GM18519 (cell line): ENCODE data around the gene ADARB2.
"Not testable (repeated sequence)": the region's sequence is repeated elsewhere in the genome, so short reads cannot be mapped to it uniquely, and the experiment has no call there.

Source experiments
- ATAC-seq: cut with Tn5 transposase; IDR thresholded peaks from one replicate; pipeline ENCODE4 v1.9.1; 2021; ENCODE audit warnings: mild to moderate bottlenecking, moderate library complexity; ENCODE audit not compliant: unreplicated experiment, low FRiP score

Gene ADARB2

GRCh38 chr10:1175956-1176565 lies 561.3 kb downstream of the ADARB2 start:
- no peak for ATAC-seq

DNA sequence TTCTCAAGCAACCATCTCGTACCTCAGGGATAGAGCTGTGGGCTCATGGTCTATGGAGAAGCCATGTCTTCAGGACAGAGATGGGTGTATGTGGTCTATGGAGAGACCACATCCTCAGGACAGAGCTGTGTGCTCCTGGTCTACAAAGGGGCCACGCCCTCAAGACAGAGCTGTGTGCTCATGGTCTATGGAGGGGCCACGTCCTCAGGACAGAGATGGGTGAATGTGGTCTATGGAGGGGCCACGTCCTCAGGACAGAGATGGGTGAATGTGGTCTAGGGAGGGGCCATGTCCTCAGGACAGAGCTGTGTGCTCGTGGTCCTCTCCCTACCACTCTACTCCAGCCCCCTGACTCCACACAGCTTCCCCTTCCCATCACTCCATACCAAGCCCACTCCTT lies 563.3 kb downstream of the ADARB2 start:
- ATAC-seq = no peak

DNA sequence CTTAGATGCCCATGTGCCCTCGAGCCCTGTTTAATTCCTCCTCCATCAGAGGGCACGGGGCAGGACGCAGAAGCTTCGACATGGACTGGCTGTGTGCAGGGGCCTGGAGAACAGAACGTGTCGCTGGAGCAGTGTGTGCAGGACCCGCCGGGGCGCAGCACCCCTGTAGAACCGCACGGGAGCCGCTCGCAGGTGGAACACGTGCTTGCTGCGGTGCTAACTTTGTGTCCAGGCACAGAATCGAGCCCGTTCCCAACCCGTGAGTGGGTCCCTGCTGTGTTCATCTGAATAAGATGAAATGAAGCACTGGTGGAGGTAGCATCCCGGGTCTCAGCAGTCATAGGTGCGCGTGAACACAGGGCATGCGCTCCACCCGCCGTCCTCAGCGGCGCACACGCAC lies 564.2 kb downstream of the ADARB2 start:
- ATAC-seq = no peak

- no peak for ATAC-seq
Measured at GRCh38 chr10:1172256-1172984, 564.9 kb downstream of the ADARB2 start.

DNA sequence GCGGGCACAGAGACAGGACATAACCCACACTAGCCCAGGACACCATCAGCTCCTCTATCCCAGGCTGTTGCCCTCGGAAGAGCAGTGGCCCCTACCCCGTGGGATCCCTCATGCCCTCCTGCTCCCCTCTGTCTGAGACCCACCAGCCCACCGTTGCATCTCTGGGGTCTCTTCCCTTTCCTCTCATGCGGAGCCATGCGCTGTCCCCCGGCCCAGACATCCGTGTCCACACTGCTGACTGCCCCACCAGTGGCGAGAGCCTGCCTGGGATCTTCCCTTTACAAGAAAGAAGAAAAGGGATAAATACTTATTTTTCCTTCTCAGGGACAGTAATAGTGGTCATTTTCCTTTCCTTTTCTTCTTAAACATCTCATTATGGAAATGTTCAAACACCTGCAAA lies 565.7 kb downstream of the ADARB2 start:
- ATAC-seq = no peak

DNA sequence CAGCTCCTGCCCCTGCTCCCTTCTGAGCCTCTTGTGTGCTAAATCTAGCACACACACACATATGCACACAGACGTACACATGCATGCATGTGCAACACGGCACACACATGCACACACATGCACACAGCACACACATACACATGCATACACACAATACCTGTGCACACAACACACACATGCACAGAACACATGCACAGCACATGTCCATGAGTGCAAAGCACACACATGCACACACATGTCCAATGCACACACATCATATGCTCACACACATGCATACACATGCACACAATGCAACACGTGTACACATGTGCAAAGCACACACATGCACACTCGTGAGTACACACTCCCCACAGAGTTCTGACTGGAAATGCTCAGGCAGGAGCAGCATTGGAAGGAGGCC lies 566.1 kb downstream of the ADARB2 start:
- ATAC-seq = no peak

GRCh38 chr10:1170867-1171180 lies 566.5 kb downstream of the ADARB2 start:
- ATAC-seq = no peak

DNA sequence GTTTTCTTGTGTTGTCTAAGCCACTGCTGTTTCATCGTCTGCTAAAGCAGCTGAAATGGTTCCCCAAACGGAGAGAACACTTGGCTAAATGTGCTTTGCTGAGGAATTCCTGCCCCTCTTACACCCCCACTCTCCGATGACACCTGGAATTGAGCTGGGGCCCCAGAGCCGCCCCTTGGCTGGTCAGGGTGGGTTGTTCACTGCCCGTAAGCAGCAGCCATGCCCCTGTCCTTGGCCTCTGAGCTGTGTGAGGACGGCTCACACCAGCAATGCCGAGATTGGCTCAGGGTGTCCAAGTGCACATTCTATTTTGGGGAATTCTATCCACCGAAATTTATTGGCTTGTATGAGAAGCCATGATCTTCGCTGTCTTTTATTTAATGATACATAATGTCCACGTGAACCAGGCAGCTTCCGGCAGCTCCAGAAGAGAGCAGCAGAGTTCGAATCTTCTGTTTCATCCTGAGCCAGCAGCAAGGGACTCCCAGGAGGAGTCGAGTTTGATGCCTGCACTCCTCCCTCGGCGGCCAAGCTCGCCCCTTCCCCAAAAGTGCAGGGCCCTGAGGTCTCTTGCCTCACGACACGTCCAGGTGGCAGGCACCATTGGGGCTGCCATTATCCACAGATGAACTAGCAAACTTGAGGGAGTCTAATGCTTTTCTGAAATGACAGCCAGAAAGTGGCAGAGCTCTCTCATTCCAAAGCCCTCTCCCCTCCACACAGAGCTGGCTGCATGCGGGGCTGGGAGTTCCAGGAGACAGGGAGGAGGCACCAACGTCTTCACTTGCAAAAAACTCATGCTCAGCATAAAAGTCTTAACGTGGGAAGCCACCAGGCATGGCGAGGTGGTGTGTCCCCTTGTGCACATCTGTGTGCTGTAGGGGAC lies 567.1 kb downstream of the ADARB2 start:
- no peak for ATAC-seq

GRCh38 chr10:1169186-1169885 lies 568.0 kb downstream of the ADARB2 start:
- ATAC-seq = no peak

- ATAC-seq = no peak
Measured at GRCh38 chr10:1168763-1169162, 568.6 kb downstream of the ADARB2 start.

GRCh38 chr10:1166828-1167275 lies 570.5 kb downstream of the ADARB2 start:
- ATAC-seq = no peak

DNA sequence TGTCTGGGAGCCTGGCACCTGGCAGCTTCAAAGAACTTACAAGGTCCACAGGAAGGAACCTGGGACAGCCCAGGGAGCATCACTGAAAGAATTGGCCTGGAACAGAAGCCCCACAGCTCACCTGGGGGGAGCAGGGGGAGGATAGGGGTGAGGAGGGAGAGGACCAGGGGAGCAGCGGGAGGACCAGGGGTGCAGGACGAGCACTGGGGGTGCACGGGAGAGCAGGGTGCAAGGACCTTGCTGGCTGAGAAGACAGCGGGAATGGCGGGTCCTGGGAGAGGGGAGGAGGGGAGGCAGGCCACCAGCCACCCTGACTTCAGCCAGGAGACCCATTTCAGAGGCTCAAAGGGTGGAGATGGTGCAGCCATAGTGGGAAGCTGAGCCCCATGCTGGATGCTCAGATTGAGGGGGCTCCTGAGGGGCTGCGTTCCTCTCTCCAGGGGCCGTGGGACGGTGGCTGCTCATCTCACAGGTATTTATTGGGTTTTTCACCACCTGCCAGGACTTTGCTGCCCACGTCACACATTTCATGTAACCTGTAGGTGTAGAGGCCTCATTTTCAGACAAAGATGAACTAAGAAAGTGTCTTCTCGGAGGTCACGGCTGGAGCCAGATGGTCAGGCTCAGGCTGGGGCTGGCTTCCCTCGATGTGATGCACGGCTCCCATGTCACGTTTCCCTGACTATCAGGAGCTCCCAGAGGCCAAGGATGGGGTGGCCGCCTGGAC lies 571.1 kb downstream of the ADARB2 start:
- no peak for ATAC-seq

DNA sequence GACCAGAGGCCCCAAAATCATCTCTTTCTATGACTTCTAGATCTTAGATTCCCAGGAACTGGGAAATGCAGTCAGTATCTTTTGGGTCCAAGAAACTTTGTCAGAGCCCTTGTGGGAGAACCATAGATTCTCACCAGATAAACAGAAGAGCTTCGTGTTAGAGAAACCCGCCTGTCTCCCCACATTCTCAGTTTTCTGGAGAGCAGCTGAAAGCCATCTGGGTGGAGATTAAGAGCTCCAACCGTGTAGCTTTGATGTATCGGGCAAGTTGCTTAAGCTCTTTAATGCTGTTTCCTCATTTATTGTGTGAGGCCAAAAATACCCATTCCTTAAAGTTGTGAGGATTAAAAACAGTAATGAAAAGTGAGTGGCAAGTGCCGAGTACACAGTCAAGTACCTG lies 573.5 kb downstream of the ADARB2 start:
- ATAC-seq = no peak

DNA sequence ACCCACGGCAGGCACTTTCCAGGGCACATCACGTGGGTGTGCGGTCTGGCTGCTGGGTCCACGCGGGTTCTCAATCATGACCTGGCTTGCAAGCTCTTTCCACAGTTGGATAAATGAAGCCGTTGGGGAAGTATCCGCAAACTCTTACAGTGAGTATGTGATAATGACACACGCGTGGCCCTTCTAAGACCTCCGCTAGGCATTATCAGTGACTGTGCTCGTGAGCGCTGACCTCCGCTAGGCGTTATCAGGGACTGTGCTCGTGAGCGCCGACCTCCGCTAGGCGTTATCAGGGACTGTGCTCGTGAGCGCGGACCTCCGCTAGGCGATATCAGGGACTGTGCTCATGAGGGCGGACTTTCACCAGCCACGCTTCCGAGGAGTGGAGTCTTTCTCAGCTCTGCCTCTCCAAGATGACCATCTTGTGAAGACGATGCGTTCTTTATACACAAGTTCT lies 574.1 kb downstream of the ADARB2 start:
- ATAC-seq = no peak

- no peak for ATAC-seq
Measured at GRCh38 chr10:1162481-1163203, 574.7 kb downstream of the ADARB2 start.

DNA sequence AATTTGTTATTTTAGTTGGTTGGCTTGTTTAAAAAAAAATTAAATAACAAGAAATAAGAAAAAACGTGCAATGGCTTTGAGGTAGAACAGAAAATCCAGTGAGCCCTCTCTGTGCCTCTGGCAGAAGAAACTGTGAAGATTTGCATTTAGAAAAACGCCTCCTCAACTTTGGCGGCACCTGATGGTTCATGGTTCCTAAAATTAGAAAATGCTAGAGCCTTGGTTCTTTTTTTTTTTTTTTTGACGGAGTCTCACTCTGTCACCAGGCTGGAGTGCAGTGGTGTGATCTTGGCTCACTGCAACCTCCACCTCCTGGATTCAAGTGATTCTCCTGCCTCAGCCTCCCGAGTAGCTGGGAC lies 576.0 kb downstream of the ADARB2 start:
- not testable (repeated sequence) for ATAC-seq

- ATAC-seq = no peak
Measured at GRCh38 chr10:1160561-1161314, 576.6 kb downstream of the ADARB2 start.

DNA sequence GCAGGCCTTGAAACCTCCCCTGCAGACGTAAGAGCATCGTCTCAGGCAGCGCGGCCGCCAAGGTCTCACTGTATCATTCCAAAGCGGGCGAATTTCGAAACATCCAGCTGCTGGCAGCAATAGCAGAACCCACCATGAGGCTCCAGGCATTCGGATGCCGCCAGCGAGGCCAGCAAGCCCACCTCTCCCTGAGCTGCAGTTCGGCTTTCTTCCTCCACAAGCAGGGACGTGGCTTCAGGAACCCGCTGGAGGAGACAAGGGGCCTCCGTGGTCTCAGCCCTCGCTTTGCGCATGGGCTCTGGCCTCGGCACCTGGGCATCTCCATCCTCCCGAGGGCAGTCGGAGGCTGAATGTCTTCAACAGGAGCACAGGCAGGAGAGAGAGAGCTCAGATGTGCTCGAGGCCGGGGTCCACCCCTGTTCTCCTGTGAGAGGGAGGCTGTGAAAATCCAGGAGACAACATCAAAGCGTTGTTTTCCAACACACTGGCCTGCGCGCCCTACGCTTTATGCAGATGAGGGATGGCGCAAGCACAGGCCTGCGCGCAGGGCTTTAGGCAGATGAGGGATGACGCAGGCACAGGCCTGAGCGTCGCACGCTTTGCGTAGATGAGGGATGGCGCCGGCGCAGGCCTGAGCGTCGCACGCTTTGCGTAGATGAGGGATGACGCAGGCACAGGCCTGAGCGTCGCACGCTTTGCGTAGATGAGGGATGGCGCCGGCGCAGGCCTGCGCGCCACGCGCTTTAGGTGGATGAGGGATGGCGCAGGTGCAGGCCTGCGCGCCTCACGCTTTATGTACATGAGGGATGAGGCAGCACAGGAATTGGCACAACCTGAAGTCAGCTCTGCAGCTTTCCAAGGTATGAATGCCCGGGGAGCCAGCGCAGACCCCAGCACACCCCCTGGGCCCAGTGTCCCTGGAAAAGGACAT lies 577.9 kb downstream of the ADARB2 start:
- ATAC-seq = no peak
